ENCODE results near the gene ERC2.

The ERC2 gene

GRCh38 chr3:55545995-55546394 lies 922.3 kb downstream of the ERC2 start:
- ChIA-PET POLR2A (no interaction called here), CTCF (no interaction called here)
- no peak overlapping the region for H3K27ac ChIP-seq (ENCODE audit: extremely low read depth, low read depth, low read length)
- no peak overlapping the region for H3K4me3 ChIP-seq (ENCODE audit: low read depth, low read length)
- H3K4me1 ChIP-seq (ENCODE audit: control insufficient read depth, insufficient read depth, low read length): peaks cover 6% of the 10 kb centered on the region; the same call in 1 of the 2 replicates
- no peaks in the 10 kb centered on the region for H3K9me3 ChIP-seq (ENCODE audit: control insufficient read depth, insufficient read depth, low read depth, low read length)
- no peaks in the 10 kb centered on the region for H3K36me3 ChIP-seq (ENCODE audit: control insufficient read depth in 2 of 2, insufficient read depth in 1 of 2, low read length in 2 of 2)
- TF ChIP-seq ZBTB44 (tag by site-specific recombination; IDR thresholded peaks at IDR 0.05) (no peak), CTCF (tag by site-specific recombination; IDR thresholded peaks at IDR 0.05) (0 out of 2 replicates have a peak, but pooled peaks have one; percentile 7)

- TF ChIP-seq EGR2 (tag by site-specific recombination; IDR thresholded peaks at IDR 0.05; ENCODE audit: low read depth) (peak; percentile 89), ZNF24 (tag by site-specific recombination; IDR thresholded peaks at IDR 0.05) (no peak), MZF1 (tag by site-specific recombination; IDR thresholded peaks at IDR 0.05; ENCODE audit: borderline replicate concordance) (no peak), ZNF785 (tag by site-specific recombination; IDR thresholded peaks at IDR 0.05) (no peak), GLIS1 (tag by site-specific recombination; IDR thresholded peaks at IDR 0.05) (peak; percentile 17; the same call in 1 of the 2 replicates), ZIC2 (tag by site-specific recombination; IDR thresholded peaks at IDR 0.05) (peak; percentile 29; the same call in 1 of the 2 replicates), FEZF1 (tag by site-specific recombination; IDR thresholded peaks at IDR 0.05) (peak; percentile 31; the same call in 1 of the 2 replicates), ZNF398 (tag by site-specific recombination; IDR thresholded peaks at IDR 0.05) (peak; percentile 71), KLF1 (tag by site-specific recombination; IDR thresholded peaks at IDR 0.05) (no peak), ZFHX2 (tag by site-specific recombination; conservative IDR thresholded peaks at IDR 0.05) (peak; percentile 91), ZBTB8A (tag by site-specific recombination; IDR thresholded peaks at IDR 0.05) (peak; percentile 57), BCL6B (tag by site-specific recombination; IDR thresholded peaks at IDR 0.05) (peak; percentile 97)
- ChIA-PET POLR2A (no interaction called here), CTCF (no interaction called here)
- no peak overlapping the region for H3K27ac ChIP-seq (ENCODE audit: extremely low read depth, low read depth, low read length)
- no peaks in the 10 kb centered on the region for H3K9me3 ChIP-seq (ENCODE audit: control insufficient read depth, insufficient read depth, low read depth, low read length)
- no peak overlapping the region for H3K4me3 ChIP-seq (ENCODE audit: low read depth, low read length)
- peaks cover 6% of the 10 kb centered on the region; the same call in 1 of the 2 replicates for H3K4me1 ChIP-seq (ENCODE audit: control insufficient read depth, insufficient read depth, low read length)
- no peaks in the 10 kb centered on the region for H3K36me3 ChIP-seq (ENCODE audit: control insufficient read depth in 2 of 2, insufficient read depth in 1 of 2, low read length in 2 of 2)
Observed at GRCh38 chr3:55544219-55544618, 924.0 kb downstream of the ERC2 start.

GRCh38 chr3:55543181-55543614 lies 925.1 kb downstream of the ERC2 start:
- Histone ChIP-seq H3K4me1 (ENCODE audit: control insufficient read depth, insufficient read depth, low read length) (peaks cover 6% of the 10 kb centered on the region; the same call in 1 of the 2 replicates), H3K9me3 (ENCODE audit: control insufficient read depth, insufficient read depth, low read depth, low read length) (no peaks in the 10 kb centered on the region), H3K36me3 (ENCODE audit: control insufficient read depth in 2 of 2, insufficient read depth in 1 of 2, low read length in 2 of 2) (no peaks in the 10 kb centered on the region), H3K4me3 (ENCODE audit: low read depth, low read length) (no peak overlapping the region), H3K27ac (ENCODE audit: extremely low read depth, low read depth, low read length) (no peak overlapping the region)
- CTCF ChIA-PET: no interaction called here
- POLR2A ChIA-PET: no interaction called here
- TF ChIP-seq ZNF416 (tag by site-specific recombination; IDR thresholded peaks at IDR 0.05) (no peak), KLF9 (tag by site-specific recombination; IDR thresholded peaks at IDR 0.05; ENCODE audit: low read depth) (no peak)

Measured in HEK293 (cell line).